HFF-Myc (cell line): ENCODE measurements around the gene IL16.

ENCODE experiments used
- DNase-seq: peaks from one replicate; pipeline ENCODE4 v3.0.0-alpha.2; 2011; ENCODE audit warnings: low read depth; ENCODE audit errors: extremely low read depth
- H3K4me3 ChIP-seq: replicated peaks from 2 replicates; pipeline ENCODE4 v1.5.1; 2011; ENCODE audit warnings: low read depth, mild to moderate bottlenecking, control low read depth, low read length
- CTCF ChIP-seq: IDR thresholded peaks from 2 replicates; pipeline ENCODE4 v1.5.1; 2012; ENCODE audit warnings: mild to moderate bottlenecking, low read depth, low read length, control low read depth; ENCODE audit errors: missing control alignments

IL16 gene

GRCh38 chr15:81163961-81164800 lies 32.5 kb upstream of the IL16 start:
- DNase-seq = no peak
- peak; percentile 13 for TF ChIP-seq CTCF
- H3K4me3 ChIP-seq = no peak overlapping the region

DNA sequence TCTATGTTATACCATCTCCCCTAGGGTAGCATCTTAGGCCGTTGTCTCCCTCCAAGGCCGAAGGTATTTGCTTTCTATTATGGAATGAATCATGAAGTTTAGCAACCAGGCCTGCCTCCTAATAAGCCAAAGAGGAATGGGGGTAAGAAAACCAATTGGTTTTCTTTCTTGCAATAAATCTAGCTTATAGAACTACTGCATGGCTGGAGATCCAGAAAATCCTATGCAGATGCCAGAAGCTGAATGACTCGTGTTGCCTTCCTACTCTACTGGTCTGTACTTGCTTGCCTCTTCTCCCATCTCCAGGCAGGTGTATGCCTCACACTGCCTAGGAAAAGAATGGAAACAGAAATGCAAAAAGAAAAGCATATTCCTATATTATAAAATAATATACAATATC lies 31.1 kb upstream of the IL16 start:
- no peak for DNase-seq
- TF ChIP-seq CTCF = no peak
- no peak overlapping the region for H3K4me3 ChIP-seq

DNA sequence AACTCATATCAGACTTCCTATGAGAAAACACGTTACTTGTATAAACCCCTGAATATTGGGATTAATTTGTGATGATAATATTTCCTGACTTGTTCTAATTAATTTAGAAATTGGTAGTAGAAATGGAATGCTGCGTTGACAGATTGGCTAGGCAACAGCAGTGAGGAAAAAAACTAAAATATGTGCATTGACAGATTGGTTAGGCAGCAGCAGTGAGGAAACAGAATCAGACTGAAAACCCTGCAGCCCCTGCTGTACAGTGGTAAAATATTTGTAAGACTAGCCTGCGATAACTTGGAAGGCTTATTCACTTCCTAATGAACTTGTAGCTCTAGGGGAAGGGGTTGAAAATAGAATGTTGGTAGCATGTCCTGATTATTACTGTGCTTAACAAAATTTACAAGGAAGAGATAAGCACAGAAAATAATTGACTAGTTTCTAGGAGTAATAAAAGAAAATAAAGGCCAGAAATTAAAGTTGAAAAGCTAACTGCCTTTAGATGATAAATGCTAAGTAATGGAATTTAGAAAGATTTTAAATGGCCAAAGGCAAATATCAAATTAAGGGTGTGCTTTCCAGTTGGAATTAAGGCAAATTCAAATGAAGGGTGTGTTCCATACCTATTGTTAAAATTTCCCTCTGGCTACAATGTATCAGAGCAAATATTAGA lies 29.9 kb upstream of the IL16 start:
- no peak overlapping the region for H3K4me3 ChIP-seq
- no peak for TF ChIP-seq CTCF
- DNase-seq = no peak

DNA sequence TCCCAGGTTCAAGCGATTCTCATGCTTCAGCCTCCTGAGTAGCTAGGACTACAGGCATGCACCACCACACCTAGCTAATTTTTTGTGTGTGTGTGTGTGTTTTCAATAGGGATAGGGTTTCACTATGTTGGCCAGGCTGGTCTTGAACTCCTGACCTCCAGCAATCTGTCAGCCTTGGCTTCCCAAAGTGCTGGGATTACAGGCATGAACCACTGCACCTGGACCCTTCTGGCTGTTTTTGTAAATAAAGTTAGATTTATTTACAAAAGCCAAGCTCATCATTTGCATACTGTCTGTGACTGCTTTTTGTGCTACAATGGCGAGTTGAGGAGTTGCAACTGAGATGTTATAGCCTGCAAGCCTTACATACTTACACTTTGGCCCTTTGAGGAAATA lies 28.6 kb upstream of the IL16 start:
- TF ChIP-seq CTCF = no peak
- DNase-seq = no peak

DNA sequence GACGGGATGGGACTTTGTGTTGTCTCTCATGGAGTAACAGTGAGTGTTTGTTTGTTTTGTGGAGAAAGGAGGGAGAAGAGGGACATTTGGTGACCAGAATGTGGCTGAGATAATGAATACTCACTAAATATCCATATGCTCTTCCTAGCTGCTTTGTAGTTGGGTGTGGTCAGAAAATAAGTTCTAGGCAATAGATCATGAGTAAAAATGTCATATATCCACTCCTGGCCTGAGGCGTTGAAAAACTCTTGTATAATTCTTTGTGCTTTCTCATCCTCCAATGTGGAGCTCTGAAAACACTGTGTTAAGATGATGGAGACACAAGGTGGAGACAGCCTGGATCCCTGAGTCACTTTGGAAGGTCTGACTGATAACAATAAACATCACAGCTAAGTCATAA lies 28.0 kb upstream of the IL16 start:
- no peak for DNase-seq
- no peak overlapping the region for H3K4me3 ChIP-seq
- no peak for TF ChIP-seq CTCF

More for the DNA sequence above, 28.6 kb upstream of the IL16 start:
- no peak overlapping the region for H3K4me3 ChIP-seq

DNA sequence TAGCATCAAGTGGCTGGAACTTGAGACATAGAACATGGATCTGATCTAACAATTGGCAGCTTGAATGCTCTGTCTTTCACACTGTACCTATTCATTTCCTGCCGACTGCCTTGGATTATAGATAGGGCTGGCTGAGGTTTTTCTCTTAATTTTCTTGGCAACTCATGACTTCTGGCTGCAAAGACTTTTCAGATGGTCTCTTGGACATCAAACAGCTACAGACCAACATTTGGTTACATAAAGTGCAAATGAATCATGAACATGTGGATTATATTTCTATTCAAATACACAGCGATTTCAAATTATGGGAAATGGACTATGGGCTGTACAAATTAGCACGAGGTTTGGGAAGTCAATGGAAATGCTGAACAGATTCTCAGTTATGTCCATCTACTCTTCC lies 26.2 kb upstream of the IL16 start:
- TF ChIP-seq CTCF = no peak
- H3K4me3 ChIP-seq = no peak overlapping the region
- no peak for DNase-seq
